GM12872 (cell line): ENCODE results near the gene NLRP10.
A peak's percentile ranks its signal among the peaks of the same experiment; 100 is the strongest.

Experiments used
- TF ChIP-seq, protein P1 (sequence below): IDR thresholded peaks from 3 replicates; pipeline ENCODE4 v1.5.1; 2011; ENCODE audit warnings: low read depth, mild to moderate bottlenecking, low read length, moderate library complexity; ENCODE audit not compliant: insufficient read depth

Gene NLRP10

DNA sequence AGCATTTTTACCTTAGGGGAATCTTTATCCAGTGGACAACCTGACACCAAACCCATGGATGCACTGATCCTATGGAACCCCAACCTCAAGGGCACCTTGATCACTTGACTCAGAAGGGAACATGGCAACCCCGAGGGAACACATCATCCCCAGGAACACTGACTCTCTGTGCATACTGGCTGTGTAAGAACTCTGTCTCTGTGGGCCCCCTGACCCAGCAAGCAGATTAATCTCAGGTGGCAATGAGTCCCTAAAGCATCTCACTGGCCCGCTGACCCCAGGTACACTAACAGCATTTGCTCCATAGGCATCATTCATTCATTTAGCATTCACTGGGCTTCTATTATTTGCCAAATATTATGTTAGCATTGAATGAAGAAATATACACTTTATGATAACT lies 38.8 kb upstream of the NLRP10 start:
- TF ChIP-seq, protein P1, sequence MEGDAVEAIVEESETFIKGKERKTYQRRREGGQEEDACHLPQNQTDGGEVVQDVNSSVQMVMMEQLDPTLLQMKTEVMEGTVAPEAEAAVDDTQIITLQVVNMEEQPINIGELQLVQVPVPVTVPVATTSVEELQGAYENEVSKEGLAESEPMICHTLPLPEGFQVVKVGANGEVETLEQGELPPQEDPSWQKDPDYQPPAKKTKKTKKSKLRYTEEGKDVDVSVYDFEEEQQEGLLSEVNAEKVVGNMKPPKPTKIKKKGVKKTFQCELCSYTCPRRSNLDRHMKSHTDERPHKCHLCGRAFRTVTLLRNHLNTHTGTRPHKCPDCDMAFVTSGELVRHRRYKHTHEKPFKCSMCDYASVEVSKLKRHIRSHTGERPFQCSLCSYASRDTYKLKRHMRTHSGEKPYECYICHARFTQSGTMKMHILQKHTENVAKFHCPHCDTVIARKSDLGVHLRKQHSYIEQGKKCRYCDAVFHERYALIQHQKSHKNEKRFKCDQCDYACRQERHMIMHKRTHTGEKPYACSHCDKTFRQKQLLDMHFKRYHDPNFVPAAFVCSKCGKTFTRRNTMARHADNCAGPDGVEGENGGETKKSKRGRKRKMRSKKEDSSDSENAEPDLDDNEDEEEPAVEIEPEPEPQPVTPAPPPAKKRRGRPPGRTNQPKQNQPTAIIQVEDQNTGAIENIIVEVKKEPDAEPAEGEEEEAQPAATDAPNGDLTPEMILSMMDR: no peak

DNA sequence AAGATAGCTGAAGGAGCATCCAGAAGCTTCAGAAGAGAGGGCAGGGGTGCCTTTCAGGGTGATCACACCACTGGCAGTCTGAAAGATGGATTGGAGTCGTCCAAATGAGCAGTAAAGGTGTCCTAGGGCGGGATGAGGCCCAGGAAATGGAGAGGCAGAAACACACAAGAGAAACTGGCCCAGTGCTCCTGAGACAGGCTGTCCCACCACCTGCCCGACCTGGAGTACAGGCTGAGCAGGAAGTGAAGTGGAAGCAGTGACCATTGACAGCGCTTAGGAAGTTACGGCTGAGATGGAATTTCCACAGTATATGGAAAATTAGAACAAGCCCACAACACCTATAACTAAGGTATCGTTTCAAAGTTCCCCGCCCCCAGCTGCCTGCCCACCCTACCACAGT lies 37.9 kb upstream of the NLRP10 start:
- TF ChIP-seq, protein P1: no peak

DNA sequence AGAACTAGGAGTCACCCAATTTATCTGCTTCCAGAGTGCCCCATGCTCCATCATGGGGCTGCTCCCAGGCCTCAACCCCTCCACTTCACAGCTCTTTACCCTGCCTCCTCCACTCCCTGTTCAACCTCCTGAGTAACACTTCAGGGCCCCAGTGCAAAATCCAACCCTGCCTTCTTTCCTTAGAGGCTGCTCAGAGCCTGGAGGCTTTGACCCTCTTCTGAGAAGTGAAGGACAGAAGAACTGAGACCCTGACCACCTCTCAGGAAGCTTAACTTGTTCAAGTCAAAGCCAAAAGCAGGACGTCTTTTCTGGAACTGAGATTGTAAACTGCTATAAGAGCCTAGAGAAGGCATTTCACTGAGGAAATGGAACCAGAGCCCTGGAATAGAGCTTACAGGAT lies 37.4 kb upstream of the NLRP10 start:
- TF ChIP-seq, protein P1: no peak

DNA sequence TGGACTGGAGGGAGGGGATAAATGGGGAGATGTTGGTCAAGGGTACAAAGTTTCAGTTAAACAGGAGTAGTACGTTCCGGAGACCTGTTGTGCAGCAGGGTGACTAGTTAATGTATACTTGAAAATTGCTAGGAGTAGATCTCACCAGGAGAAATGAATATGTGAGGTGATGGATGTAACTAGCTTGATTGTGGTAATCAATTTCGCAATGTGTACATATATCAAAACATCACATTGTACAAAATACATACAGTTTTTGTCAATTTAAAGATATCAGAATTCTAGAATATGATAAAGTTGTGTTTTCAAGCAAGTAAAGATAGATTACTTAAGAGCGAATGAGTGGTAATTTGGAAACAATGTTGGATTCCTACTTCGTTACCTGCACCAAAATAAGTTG lies 35.1 kb upstream of the NLRP10 start:
- TF ChIP-seq, protein P1: no peak

DNA sequence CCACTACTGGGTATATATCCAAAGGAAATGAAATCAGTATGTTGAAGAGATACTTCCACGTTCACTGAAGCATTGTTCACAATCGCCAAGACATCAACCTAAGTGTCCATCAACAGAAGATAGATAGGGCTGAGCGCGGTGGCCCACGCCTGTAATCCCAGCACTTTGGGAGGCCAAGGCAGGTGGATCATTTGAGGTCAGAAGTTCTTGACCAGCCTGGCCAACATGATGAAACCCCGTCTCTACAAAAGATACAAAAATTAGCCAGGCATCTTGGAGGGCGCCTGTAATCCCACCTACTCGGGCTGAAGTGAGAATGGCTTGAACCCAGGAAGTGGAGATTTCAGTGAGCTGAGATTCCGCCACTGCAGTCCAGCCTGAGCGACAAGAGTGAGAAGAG lies 34.5 kb upstream of the NLRP10 start:
- TF ChIP-seq, protein P1: no peak

DNA sequence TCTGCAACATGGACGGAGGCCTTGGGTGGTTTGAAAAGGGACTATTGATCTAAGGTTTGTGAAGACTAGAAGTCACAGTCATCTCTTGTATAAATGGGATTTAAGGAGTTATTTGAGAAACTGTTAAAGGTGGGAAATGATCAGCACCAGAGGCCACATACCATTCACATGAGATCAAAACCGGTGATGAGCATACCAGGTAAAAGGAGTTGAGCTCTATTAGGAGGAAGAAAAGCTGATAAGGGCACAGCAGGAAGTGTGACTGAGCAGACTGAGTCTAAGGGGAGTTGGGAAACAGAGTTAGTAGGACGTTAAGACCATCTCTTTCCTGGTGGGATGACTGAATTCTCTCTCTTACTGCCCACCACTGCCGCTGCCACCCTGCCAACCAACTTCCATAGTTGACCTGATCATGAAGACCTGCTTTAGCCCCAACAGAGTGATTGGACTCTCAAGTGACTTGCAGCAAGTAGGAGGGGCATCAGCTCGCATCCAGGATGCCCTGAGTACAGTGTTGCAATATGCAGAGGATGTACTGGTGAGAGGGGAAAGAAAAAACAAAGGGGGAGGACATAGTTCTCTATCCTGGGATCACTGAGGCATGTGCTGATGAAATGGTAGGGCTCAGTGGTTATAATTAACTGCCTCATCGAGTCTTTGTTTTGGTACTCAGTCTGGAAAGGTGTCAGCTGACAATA lies 29.5 kb upstream of the NLRP10 start:
- TF ChIP-seq, protein P1: no peak

DNA sequence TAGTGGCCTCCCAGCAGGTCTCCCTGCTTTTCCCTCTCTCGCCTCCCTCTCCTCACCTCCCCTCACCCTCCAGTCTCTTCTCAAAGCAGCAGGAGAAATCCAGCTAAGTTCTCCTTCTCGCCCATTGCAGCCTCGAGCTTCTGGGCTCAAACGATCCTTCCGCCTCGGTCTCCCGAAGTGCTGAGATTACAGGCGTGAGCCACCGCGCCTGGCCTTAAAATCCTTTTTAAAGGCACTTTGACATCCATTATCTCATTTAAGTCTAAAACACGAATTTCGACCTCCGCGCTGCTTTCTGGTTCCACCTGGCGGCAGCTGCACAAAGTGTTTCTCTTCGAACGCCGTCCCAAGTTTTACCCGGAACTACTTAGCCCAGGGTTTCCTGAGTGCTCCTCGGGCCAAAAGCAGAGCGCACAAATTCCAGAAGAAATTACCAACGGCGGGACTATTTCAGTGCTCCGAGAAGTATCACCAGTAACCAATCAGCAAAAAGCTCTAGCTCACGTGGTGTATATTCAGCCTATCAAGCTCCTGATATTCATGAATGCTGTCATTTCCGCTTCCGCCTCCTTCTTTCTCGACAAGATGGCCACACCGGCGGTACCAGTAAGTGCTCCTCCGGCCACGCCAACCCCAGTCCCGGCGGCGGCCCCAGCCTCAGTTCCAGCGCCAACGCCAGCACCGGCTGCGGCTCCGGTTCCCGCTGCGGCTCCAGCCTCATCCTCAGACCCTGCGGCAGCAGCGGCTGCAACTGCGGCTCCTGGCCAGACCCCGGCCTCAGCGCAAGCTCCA lies 21.7 kb upstream of the NLRP10 start, which contains the start of gene EIF3F:
EIF3F (plus strand) TSS at position 570 of the 792 bp plus-strand sequence; CDS start at position 586, 16 bp downstream.
- TF ChIP-seq, protein P1: peak; percentile 75
